SK-N-MC (cell line): Measurements from ENCODE around the gene MOGAT2.
"Not testable (repeated sequence)": the region's sequence is repeated elsewhere in the genome, so short reads cannot be mapped to it uniquely, and the experiment has no call there.

Experiments
- DNase-seq: peaks from one replicate; pipeline ENCODE4 v3.0.0-alpha.2; 2011; ENCODE audit warnings: low read depth, low spot score
- H3K27ac ChIP-seq: fragments of 200-600 bp; sonication (generic); 2 replicates; pipeline ENCODE4 v1.5.1; 2016; ENCODE audit warnings: mixed run types
- H3K36me3 ChIP-seq: fragments of 200-600 bp; sonication (generic); 2 replicates; pipeline ENCODE4 v1.6.1; 2017; ENCODE audit warnings: antibody characterized with exemption, low read length, mixed read lengths; ENCODE audit not compliant: insufficient read depth
- H3K4me3 ChIP-seq: fragments of 200-600 bp; sonication (generic); 2 replicates; pipeline ENCODE4 v1.5.1; 2016
- H3K9ac ChIP-seq: fragments of 200-600 bp; sonication (generic); 2 replicates; pipeline ENCODE4 v1.8.0; 2017; ENCODE audit warnings: mixed run types, mixed read lengths; ENCODE audit not compliant: insufficient read length
- H3K9me3 ChIP-seq: fragments of 200-600 bp; sonication (generic); 2 replicates; pipeline ENCODE4 v1.6.1; 2017; ENCODE audit warnings: low read depth, mild to moderate bottlenecking, antibody characterized with exemption, low read length, moderate library complexity, mixed read lengths
- EZH2 ChIP-seq: fragments of 200-600 bp; sonication (generic); IDR thresholded peaks from one replicate; pipeline ENCODE4 v1.6.1; 2017; ENCODE audit warnings: antibody characterized with exemption
- FOXP2 ChIP-seq: optimal IDR thresholded peaks from 2 replicates; pipeline ENCODE3; 2011; ENCODE audit warnings: mild to moderate bottlenecking, moderate library complexity; ENCODE audit not compliant: insufficient read depth; ENCODE audit errors: extremely low read length, control extremely low read depth
- POLR2AphosphoS5 ChIP-seq: IDR thresholded peaks from 2 replicates; pipeline ENCODE4 v1.6.1; 2012; ENCODE audit warnings: mild to moderate bottlenecking, low read depth, low read length, borderline replicate concordance

MOGAT2 gene

GRCh38 chr11:75743711-75744563 lies 26.3 kb downstream of the MOGAT2 start:
- Histone ChIP-seq H3K9ac (no peak overlapping the region), H3K27ac (no peak overlapping the region)
- no peak for DNase-seq

GRCh38 chr11:75745807-75746206 lies 28.2 kb downstream of the MOGAT2 start:
- H3K27ac ChIP-seq, result no peak overlapping the region
- H3K4me3 ChIP-seq, result no peak overlapping the region
- TF ChIP-seq FOXP2 (no peak), POLR2AphosphoS5 (no peak), EZH2 (no peak)
- DNase-seq, result no peak
- H3K9ac ChIP-seq, result no peak overlapping the region
- no peaks in the 10 kb centered on the region for H3K9me3 ChIP-seq
- H3K36me3 ChIP-seq, result no peaks in the 10 kb centered on the region

More at GRCh38 chr11:75743711-75744563, 26.3 kb downstream of the MOGAT2 start:
- H3K9me3 ChIP-seq, result no peaks in the 10 kb centered on the region
- H3K36me3 ChIP-seq, result no peaks in the 10 kb centered on the region
- TF ChIP-seq EZH2 (no peak), POLR2AphosphoS5 (no peak), FOXP2 (no peak)
- no peak overlapping the region for H3K4me3 ChIP-seq

GRCh38 chr11:75748729-75749273 lies 31.2 kb downstream of the MOGAT2 start:
- H3K9me3 ChIP-seq, DNase-seq, H3K36me3 ChIP-seq, H3K4me3 ChIP-seq, H3K27ac ChIP-seq, H3K9ac ChIP-seq: not testable (repeated sequence)

- H3K9ac ChIP-seq, DNase-seq, H3K9me3 ChIP-seq, H3K27ac ChIP-seq, H3K4me3 ChIP-seq, H3K36me3 ChIP-seq: not testable (repeated sequence)
Observed at GRCh38 chr11:75754933-75755332, 37.3 kb downstream of the MOGAT2 start.

GRCh38 chr11:75757651-75758050 lies 40.0 kb downstream of the MOGAT2 start:
- Histone ChIP-seq H3K9ac (no peak overlapping the region), H3K36me3 (no peaks in the 10 kb centered on the region), H3K9me3 (no peaks in the 10 kb centered on the region), H3K4me3 (no peak overlapping the region), H3K27ac (no peak overlapping the region)
- no peak for DNase-seq
- TF ChIP-seq POLR2AphosphoS5 (no peak), EZH2 (no peak), FOXP2 (no peak)

GRCh38 chr11:75759832-75760231 lies 42.2 kb downstream of the MOGAT2 start:
- no peak for TF ChIP-seq POLR2AphosphoS5
- TF ChIP-seq FOXP2, result no peak
- TF ChIP-seq EZH2, result no peak
- H3K36me3 ChIP-seq, result no peaks in the 10 kb centered on the region
- H3K9ac ChIP-seq, result no peak overlapping the region
- no peaks in the 10 kb centered on the region for H3K9me3 ChIP-seq
- H3K4me3 ChIP-seq, result no peak overlapping the region
- DNase-seq, result no peak
- no peak overlapping the region for H3K27ac ChIP-seq

- Histone ChIP-seq H3K9ac (no peak overlapping the region), H3K27ac (no peak overlapping the region), H3K4me3 (no peak overlapping the region), H3K9me3 (no peaks in the 10 kb centered on the region), H3K36me3 (no peaks in the 10 kb centered on the region)
- no peak for DNase-seq
- TF ChIP-seq POLR2AphosphoS5 (no peak), EZH2 (no peak), FOXP2 (no peak)
Observed at GRCh38 chr11:75760243-75760642, 42.6 kb downstream of the MOGAT2 start.

GRCh38 chr11:75760710-75761493 lies 43.3 kb downstream of the MOGAT2 start:
- TF ChIP-seq POLR2AphosphoS5 (no peak), EZH2 (no peak), FOXP2 (no peak)
- H3K9me3 ChIP-seq, result no peaks in the 10 kb centered on the region
- no peaks in the 10 kb centered on the region for H3K36me3 ChIP-seq
- no peak for DNase-seq
- H3K4me3 ChIP-seq, result no peak overlapping the region
- peak overlapping the region; percentile 8 for H3K9ac ChIP-seq
- H3K27ac ChIP-seq, result no peak overlapping the region

- H3K4me3 ChIP-seq, result no peak overlapping the region
- TF ChIP-seq FOXP2, result no peak
- TF ChIP-seq EZH2, result no peak
- no peak for TF ChIP-seq POLR2AphosphoS5
Observed at GRCh38 chr11:75762158-75762557, 44.5 kb downstream of the MOGAT2 start.

More at GRCh38 chr11:75762158-75762557, 44.5 kb downstream of the MOGAT2 start:
- H3K27ac ChIP-seq, result no peak overlapping the region
- H3K9me3 ChIP-seq, result no peaks in the 10 kb centered on the region
- no peak for DNase-seq
- no peak overlapping the region for H3K9ac ChIP-seq
- H3K36me3 ChIP-seq, result no peaks in the 10 kb centered on the region
